ENCODE measurements around the gene PTK6.

- TF ChIP-seq, protein P1, sequence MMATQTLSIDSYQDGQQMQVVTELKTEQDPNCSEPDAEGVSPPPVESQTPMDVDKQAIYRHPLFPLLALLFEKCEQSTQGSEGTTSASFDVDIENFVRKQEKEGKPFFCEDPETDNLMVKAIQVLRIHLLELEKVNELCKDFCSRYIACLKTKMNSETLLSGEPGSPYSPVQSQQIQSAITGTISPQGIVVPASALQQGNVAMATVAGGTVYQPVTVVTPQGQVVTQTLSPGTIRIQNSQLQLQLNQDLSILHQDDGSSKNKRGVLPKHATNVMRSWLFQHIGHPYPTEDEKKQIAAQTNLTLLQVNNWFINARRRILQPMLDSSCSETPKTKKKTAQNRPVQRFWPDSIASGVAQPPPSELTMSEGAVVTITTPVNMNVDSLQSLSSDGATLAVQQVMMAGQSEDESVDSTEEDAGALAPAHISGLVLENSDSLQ (IDR thresholded peaks at IDR 0.05), result no peak
- no peak for TF ChIP-seq ZNF384 (IDR thresholded peaks at IDR 0.05)
- no peak for TF ChIP-seq FOXK2 (IDR thresholded peaks at IDR 0.05)
- no peak for TF ChIP-seq FOXA1 (IDR thresholded peaks at IDR 0.05)
Measured at GRCh38 chr20:63567136-63567385, 29.9 kb upstream of the PTK6 start.
